GM21737 (cell line): ENCODE data around the gene P2RY4.
"Not testable (repeated sequence)": the region's sequence is repeated elsewhere in the genome, so short reads cannot be mapped to it uniquely, and the experiment has no call there.

ENCODE experiments used
- ATAC-seq: cut with Tn5 transposase; IDR thresholded peaks from one replicate; pipeline ENCODE4 v1.9.1; 2021; ENCODE audit warnings: mild to moderate bottlenecking, moderate library complexity; ENCODE audit not compliant: unreplicated experiment

The P2RY4 gene

DNA sequence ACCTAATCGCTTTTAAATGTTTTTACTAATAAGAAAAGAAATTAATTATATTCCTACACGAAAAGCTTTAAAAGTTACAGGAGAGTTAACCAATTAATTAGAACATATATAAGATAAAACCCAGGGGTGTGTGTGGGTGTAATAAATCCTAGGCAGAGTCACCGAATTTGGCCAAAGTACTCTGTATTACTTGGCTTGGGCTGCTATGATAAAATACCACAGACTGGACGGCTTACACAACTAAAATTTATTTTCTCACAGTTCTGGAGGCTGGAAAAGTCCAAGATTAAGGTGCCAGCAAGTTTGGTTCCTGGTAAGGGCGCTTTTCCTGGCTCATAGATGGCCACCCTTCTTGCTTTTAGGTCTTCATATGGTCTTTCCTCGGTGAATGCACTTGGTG lies 15.1 kb downstream of the P2RY4 start:
- ATAC-seq, result no peak

DNA sequence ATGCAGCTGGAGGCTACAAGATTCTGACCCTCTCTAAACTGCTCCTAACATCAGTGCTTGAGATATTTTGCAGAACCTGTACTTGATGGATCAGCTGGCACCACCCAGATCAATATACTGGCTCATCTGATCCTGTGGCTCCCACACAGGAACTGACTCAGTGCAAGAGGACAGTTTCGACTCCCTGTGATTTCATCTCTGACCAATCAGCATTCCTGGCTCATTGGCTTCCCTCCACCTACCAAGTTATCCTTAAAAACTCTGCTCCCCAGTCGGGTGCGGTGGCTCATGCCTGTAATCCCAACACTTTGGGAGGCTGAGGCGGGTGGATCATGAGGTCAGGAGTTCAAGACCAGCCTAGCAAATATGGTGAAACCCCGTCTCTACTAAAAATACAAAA lies 16.4 kb downstream of the P2RY4 start:
- not testable (repeated sequence) for ATAC-seq

DNA sequence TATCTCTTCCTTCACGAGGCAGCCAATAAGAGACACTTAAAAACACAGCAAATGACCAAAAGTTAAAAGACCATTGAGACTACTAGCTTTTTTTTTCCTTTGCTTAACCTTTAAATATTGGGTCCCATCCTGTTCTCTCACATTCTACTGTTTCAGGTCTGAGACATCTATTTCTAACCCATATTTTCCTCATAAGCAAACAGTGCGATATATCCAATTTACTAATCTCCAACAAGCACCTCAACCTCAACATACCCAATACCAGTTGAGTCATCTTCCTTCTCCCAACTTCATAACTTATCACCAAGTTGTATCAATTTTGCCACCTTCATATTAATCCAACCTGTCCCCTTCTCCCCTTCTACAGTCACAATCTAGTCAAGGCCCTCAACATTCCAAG lies 18.5 kb downstream of the P2RY4 start:
- no peak for ATAC-seq

- no peak for ATAC-seq
Measured at GRCh38 chrX:70240751-70241150, 19.3 kb downstream of the P2RY4 start.

GRCh38 chrX:70234355-70234754 lies 25.6 kb downstream of the P2RY4 start, which contains the start of gene AWAT1:
Gene AWAT1, plus strand, starts transcription at chrX:70234655. Its CDS starts 41 bp downstream, at chrX:70234696.
- ATAC-seq, result no peak

- ATAC-seq, result no peak
Measured at GRCh38 chrX:70231666-70232065, 28.3 kb downstream of the P2RY4 start.

DNA sequence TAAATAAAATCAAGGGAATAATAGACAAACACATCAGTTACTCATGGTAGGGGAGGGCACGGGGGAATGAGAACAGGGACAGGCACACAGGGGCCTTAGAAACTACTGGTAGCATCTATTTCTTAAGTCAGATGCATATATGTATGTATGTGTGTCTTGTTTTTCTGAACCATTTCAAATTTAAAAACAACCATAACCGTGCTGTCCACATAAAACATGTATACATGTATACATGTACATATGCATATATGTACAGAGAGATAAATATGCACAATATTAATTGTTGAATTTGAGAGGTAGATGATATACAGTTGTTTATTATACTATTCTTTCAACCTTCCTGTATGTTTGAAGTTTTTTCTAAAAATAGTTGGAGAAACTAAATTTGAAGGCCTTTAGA lies 33.3 kb downstream of the P2RY4 start:
- no peak for ATAC-seq

DNA sequence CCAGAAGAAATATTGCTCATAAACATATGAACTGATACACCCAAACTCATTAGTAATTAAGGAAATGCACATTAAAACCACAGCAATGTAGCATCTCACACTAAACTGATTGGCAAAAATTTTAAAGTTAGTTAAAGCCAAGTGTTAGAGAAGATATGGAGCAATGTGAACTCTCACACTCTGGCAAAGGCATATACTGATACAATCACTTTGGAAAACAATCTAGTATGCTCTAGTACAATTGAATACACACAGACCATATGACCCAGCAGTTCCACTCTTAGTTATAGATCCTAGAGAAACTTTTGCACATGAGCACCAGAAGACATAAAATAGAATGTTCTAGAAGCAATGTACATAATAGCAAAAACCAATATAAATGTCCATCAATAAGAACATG lies 34.0 kb downstream of the P2RY4 start:
- ATAC-seq, result no peak

GRCh38 chrX:70219938-70220764 lies 39.9 kb downstream of the P2RY4 start:
- no peak for ATAC-seq

GRCh38 chrX:70209570-70209969 lies 50.4 kb downstream of the P2RY4 start:
- ATAC-seq, result not testable (repeated sequence)

DNA sequence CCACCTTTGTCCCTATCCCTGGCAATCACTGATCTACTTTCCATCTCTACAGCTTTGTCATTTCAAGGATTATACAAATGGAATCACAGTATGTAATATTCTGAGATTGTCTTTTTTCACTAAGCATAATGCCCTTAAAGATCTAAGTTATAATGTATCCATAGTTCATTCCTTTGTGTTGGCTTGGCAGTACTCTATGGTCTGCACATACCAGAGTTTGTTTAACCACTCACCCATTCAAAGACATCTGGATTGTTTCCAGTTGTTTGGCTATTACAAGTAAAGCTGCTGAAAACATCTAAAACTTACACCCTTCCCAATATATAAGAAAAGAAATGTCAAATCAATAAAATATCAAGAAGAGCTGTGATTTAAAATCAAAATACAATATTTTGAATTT lies 51.5 kb downstream of the P2RY4 start:
- ATAC-seq, result no peak
